Common myeloid progenitor, CD34-positive (primary cell): ENCODE data around the gene FBXL7.

Experiments
- CTCF ChIA-PET: fragments of 350-600 bp; sonication (Branson Sonifier 250); formaldehyde crosslinking; loops from one replicate; lab custom pipeline; 2021; ENCODE audit warnings: antibody characterized with exemption; lab: Charles Lee
- POLR2A ChIA-PET: fragments of 350-600 bp; sonication (Branson Sonifier 250); formaldehyde crosslinking; loops from one replicate; lab custom pipeline; 2021; ENCODE audit warnings: antibody characterized with exemption; lab: Charles Lee
- DNase-seq, 3 donors: peaks; one replicate each; pipeline versions ENCODE4 v3.0.0 to v3.0.0-alpha.2; 2013
- H3K27ac ChIP-seq, 2 experiments: 1 replicate in 1 of 2; 2 replicates in 1 of 2; pipeline ENCODE4 v1.7.0; 2013; ENCODE audit warnings: inconsistent platforms in 2 of 2, low read length in 2 of 2, mild to moderate bottlenecking in 2 of 2, low read depth in 1 of 2, moderate library complexity in 1 of 2; ENCODE audit not compliant: severe bottlenecking in 2 of 2, insufficient read depth in 1 of 2, poor library complexity in 1 of 2
- H3K27me3 ChIP-seq, 5 experiments: replicated peaks in 2 of 5; 1 replicate in 3 of 5; 2 replicates in 2 of 5; pipeline versions ENCODE4 v1.6.1 to v1.7.0; 2013; ENCODE audit warnings: low read length in 4 of 5, mild to moderate bottlenecking in 2 of 5, moderate library complexity in 2 of 5, inconsistent platforms in 1 of 5; ENCODE audit not compliant: insufficient read depth in 5 of 5, control insufficient read depth in 4 of 5
- H3K36me3 ChIP-seq, 4 experiments: 1 replicate in 2 of 4; 2 replicates in 2 of 4; pipeline versions ENCODE4 v1.6.1 to v1.7.0; 2013; ENCODE audit warnings: low read length in 3 of 4, control low read depth in 1 of 4, mild to moderate bottlenecking in 1 of 4; ENCODE audit not compliant: control insufficient read depth in 4 of 4, insufficient read depth in 4 of 4
- H3K4me1 ChIP-seq, 4 experiments: 1 replicate in 3 of 4; 2 replicates in 1 of 4; pipeline versions ENCODE4 v1.6.1 to v1.7.1; 2013; ENCODE audit warnings: low read length in 3 of 4, mild to moderate bottlenecking in 3 of 4, control low read depth in 1 of 4, inconsistent platforms in 1 of 4, moderate library complexity in 1 of 4; ENCODE audit not compliant: control insufficient read depth in 4 of 4, insufficient read depth in 4 of 4; ENCODE audit errors: control extremely low read depth in 1 of 4
- H3K4me3 ChIP-seq, 7 experiments: 1 replicate in 4 of 7; 2 replicates in 3 of 7; pipeline versions ENCODE4 v1.5.1 to v1.7.0; 2013; ENCODE audit warnings: mild to moderate bottlenecking in 7 of 7, low read length in 6 of 7, moderate library complexity in 6 of 7, inconsistent platforms in 2 of 7, low read depth in 2 of 7, control low read depth in 1 of 7; ENCODE audit not compliant: insufficient read depth in 4 of 7, control insufficient read depth in 1 of 7; ENCODE audit errors: extremely low read depth in 1 of 7
- H3K9me3 ChIP-seq, 5 experiments: 1 replicate in 4 of 5; 2 replicates in 1 of 5; pipeline versions ENCODE4 v1.6.1 to v1.7.1; 2013; ENCODE audit warnings: low read length in 4 of 5, mild to moderate bottlenecking in 2 of 5, inconsistent platforms in 1 of 5, low read depth in 1 of 5, moderate library complexity in 1 of 5; ENCODE audit not compliant: control insufficient read depth in 4 of 5, insufficient read depth in 2 of 5; ENCODE audit errors: control extremely low read depth in 1 of 5
- WGBS: methylation state at CpG from one replicate; pipeline ENCODE4 v1.1.5; 2013; ENCODE audit not compliant: insufficient coverage; 5-methylcytosine and 5-hydroxymethylcytosine counted together

The FBXL7 gene

GRCh38 chr5:15774632-15775031 is 274.7 kb downstream of the FBXL7 start:
- CTCF ChIA-PET = no interaction called here

GRCh38 chr5:15776346-15776745 is 276.4 kb downstream of the FBXL7 start:
- Histone ChIP-seq H3K4me3 (no peak overlapping the region), H3K27me3 (no peaks in the 10 kb centered on the region), H3K9me3 (no peaks in the 10 kb centered on the region), H3K27ac (no peak overlapping the region), H3K4me1 (no peaks in the 10 kb centered on the region), H3K36me3 (no peaks in the 10 kb centered on the region)
- POLR2A ChIA-PET = no interaction called here
- no peak for DNase-seq
- no CpG with 5 or more reads among the region's 2 CpGs for WGBS
- CTCF ChIA-PET = no interaction called here

More at GRCh38 chr5:15774632-15775031, 274.7 kb downstream of the FBXL7 start:
- H3K36me3 ChIP-seq = no peaks in the 10 kb centered on the region
- no peaks in the 10 kb centered on the region for H3K27me3 ChIP-seq
- no peak overlapping the region for H3K27ac ChIP-seq
- DNase-seq = no peak
- H3K4me1 ChIP-seq = no peaks in the 10 kb centered on the region
- no peak overlapping the region for H3K4me3 ChIP-seq
- no peaks in the 10 kb centered on the region for H3K9me3 ChIP-seq
- POLR2A ChIA-PET = no interaction called here
- 100% methylated on average over 1 of the region's 2 CpGs for WGBS

GRCh38 chr5:15783734-15784133 is 283.8 kb downstream of the FBXL7 start:
- CTCF ChIA-PET = no interaction called here
- no peaks in the 10 kb centered on the region for H3K36me3 ChIP-seq
- no peaks in the 10 kb centered on the region for H3K27me3 ChIP-seq
- POLR2A ChIA-PET = no interaction called here
- DNase-seq = no peak
- no peak overlapping the region for H3K4me3 ChIP-seq
- H3K27ac ChIP-seq = no peak overlapping the region
- H3K9me3 ChIP-seq = no peaks in the 10 kb centered on the region
- no peaks in the 10 kb centered on the region for H3K4me1 ChIP-seq

- Histone ChIP-seq H3K27ac (no peak overlapping the region), H3K27me3 (no peaks in the 10 kb centered on the region), H3K4me3 (no peak overlapping the region), H3K36me3 (no peaks in the 10 kb centered on the region), H3K4me1 (no peaks in the 10 kb centered on the region), H3K9me3 (no peaks in the 10 kb centered on the region)
- POLR2A ChIA-PET = no interaction called here
- DNase-seq = no peak
- 98% methylated on average over 5 of the region's 5 CpGs for WGBS
- CTCF ChIA-PET = no interaction called here
Measured at GRCh38 chr5:15785531-15785981, 285.6 kb downstream of the FBXL7 start.

GRCh38 chr5:15786326-15786725 is 286.3 kb downstream of the FBXL7 start:
- POLR2A ChIA-PET = no interaction called here
- Histone ChIP-seq H3K27me3 (no peaks in the 10 kb centered on the region), H3K36me3 (no peaks in the 10 kb centered on the region), H3K9me3 (no peaks in the 10 kb centered on the region), H3K4me3 (no peak overlapping the region), H3K27ac (no peak overlapping the region), H3K4me1 (no peaks in the 10 kb centered on the region)
- CTCF ChIA-PET = no interaction called here
- DNase-seq = no peak

GRCh38 chr5:15786884-15787283 is 286.9 kb downstream of the FBXL7 start:
- CTCF ChIA-PET = no interaction called here
- DNase-seq = no peak

GRCh38 chr5:15787681-15788080 is 287.7 kb downstream of the FBXL7 start:
- WGBS = 91% methylated on average over 1 of the region's 2 CpGs
- H3K27me3 ChIP-seq = no peaks in the 10 kb centered on the region
- no peaks in the 10 kb centered on the region for H3K4me1 ChIP-seq
- no peaks in the 10 kb centered on the region for H3K36me3 ChIP-seq
- H3K9me3 ChIP-seq = no peaks in the 10 kb centered on the region
- no peak overlapping the region for H3K4me3 ChIP-seq
- no peak for DNase-seq
- no peak overlapping the region for H3K27ac ChIP-seq
- ChIA-PET POLR2A (no interaction called here), CTCF (no interaction called here)

More at GRCh38 chr5:15786884-15787283, 286.9 kb downstream of the FBXL7 start:
- Histone ChIP-seq H3K36me3 (no peaks in the 10 kb centered on the region), H3K27me3 (no peaks in the 10 kb centered on the region), H3K4me3 (no peak overlapping the region), H3K9me3 (no peaks in the 10 kb centered on the region), H3K4me1 (no peaks in the 10 kb centered on the region), H3K27ac (no peak overlapping the region)
- WGBS = 90% methylated on average over 4 of the region's 5 CpGs
- POLR2A ChIA-PET = no interaction called here
